ENCODE data around the gene DIS3L2.

DIS3L2 gene

DNA sequence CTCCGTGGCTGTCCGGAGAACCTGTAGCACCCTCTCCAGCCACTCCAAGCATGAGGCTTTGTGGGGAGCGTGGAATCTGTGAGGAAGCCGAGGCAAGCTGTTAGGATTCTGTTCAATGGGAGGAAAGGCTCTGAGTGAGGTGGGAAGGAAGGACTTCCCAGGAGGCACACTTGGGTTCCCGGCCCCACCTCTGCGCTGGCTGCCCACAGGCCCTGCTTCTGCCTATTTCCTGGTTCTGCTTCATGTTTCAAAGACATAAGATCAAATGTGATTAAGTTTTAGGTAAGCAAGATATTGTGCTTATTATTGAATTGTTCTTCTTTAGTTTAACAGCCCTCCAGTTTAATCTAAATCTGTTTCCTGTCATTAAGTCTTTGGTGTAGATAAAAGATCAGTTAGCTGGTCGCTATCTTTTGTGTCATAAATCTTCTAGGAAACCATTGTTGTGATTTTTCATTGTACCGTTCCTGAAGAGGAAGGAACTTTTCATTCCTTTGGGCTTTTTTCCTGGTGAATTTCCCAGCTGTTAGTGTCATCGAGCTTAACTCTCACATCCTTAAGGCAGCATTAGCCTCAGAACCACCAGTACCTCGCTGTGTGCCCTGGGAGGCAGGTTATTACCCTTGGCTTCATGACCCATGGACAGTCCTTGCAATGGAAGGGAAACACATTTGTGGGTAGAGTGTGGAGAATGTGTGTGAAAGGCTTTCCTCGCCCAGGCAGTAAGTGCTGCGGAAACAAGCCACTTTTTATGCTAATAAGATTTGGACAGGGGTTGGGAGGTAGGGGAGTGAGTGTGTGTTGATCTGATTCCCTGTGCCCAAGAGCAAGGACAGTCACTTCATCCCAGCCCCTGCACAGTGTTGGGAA lies 355.2 kb downstream of the DIS3L2 start:
- TF ChIP-seq, protein P1, sequence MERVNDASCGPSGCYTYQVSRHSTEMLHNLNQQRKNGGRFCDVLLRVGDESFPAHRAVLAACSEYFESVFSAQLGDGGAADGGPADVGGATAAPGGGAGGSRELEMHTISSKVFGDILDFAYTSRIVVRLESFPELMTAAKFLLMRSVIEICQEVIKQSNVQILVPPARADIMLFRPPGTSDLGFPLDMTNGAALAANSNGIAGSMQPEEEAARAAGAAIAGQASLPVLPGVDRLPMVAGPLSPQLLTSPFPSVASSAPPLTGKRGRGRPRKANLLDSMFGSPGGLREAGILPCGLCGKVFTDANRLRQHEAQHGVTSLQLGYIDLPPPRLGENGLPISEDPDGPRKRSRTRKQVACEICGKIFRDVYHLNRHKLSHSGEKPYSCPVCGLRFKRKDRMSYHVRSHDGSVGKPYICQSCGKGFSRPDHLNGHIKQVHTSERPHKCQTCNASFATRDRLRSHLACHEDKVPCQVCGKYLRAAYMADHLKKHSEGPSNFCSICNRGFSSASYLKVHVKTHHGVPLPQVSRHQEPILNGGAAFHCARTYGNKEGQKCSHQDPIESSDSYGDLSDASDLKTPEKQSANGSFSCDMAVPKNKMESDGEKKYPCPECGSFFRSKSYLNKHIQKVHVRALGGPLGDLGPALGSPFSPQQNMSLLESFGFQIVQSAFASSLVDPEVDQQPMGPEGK (CRISPR knock-in tag; IDR thresholded peaks at IDR 0.05; ENCODE audit: borderline replicate concordance) = no peak
- TF ChIP-seq TCF4 (CRISPR knock-in tag; IDR thresholded peaks at IDR 0.05; ENCODE audit: borderline replicate concordance) = peak; percentile 43; the same call in 1 of the 2 replicates
- ATAC-seq = no peak

DNA sequence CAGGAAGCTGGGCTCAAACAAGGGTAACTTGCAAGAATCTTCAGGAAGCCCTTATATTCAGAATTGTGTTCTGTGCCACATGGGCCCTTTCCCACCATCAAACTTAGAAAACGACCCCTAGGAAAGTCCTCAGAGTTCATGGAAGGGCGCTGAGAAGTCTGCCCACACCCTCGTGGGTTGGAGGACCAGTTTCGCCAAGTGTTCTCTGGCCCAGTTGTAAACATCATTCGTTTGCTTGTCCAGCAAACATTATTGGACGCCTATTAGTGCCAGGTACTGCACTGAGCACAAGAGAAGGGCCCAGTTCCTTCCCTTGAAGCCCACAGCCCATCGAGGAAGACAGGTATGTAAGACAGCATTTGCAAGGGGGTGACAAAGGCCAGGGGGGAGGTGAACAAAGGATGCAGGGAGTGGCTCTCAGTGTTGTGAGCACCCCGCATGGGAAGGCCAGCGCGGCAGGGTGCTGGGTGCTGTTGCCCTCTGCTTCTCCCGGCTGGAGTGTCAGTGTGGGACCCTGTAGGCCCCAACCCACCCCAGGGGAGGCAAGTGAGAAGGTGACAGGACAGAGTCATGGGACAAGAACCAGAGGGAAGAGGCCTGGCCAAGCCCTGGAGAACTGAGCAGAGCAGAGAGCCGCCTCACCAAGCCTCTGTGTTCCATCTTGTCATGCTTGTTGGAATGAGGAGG lies 356.8 kb downstream of the DIS3L2 start:
- TF ChIP-seq, protein P2, sequence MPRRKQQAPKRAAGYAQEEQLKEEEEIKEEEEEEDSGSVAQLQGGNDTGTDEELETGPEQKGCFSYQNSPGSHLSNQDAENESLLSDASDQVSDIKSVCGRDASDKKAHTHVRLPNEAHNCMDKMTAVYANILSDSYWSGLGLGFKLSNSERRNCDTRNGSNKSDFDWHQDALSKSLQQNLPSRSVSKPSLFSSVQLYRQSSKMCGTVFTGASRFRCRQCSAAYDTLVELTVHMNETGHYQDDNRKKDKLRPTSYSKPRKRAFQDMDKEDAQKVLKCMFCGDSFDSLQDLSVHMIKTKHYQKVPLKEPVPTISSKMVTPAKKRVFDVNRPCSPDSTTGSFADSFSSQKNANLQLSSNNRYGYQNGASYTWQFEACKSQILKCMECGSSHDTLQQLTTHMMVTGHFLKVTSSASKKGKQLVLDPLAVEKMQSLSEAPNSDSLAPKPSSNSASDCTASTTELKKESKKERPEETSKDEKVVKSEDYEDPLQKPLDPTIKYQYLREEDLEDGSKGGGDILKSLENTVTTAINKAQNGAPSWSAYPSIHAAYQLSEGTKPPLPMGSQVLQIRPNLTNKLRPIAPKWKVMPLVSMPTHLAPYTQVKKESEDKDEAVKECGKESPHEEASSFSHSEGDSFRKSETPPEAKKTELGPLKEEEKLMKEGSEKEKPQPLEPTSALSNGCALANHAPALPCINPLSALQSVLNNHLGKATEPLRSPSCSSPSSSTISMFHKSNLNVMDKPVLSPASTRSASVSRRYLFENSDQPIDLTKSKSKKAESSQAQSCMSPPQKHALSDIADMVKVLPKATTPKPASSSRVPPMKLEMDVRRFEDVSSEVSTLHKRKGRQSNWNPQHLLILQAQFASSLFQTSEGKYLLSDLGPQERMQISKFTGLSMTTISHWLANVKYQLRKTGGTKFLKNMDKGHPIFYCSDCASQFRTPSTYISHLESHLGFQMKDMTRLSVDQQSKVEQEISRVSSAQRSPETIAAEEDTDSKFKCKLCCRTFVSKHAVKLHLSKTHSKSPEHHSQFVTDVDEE (CRISPR knock-in tag; IDR thresholded peaks at IDR 0.05) = no peak
- TF ChIP-seq GLIS3 (CRISPR knock-in tag; IDR thresholded peaks at IDR 0.05) (no peak), ZFP30 (CRISPR knock-in tag; IDR thresholded peaks at IDR 0.05) (no peak), ZC3H10 (CRISPR knock-in tag; IDR thresholded peaks at IDR 0.05) (no peak), ZNF565 (CRISPR knock-in tag; conservative IDR thresholded peaks at IDR 0.05; ENCODE audit: low read depth) (no peak), ZFP3 (CRISPR knock-in tag; IDR thresholded peaks at IDR 0.05) (no peak), OSR1 (CRISPR knock-in tag; IDR thresholded peaks at IDR 0.05) (no peak), ESRRG (CRISPR knock-in tag; IDR thresholded peaks at IDR 0.05) (no peak)
- TF ChIP-seq, protein P3, sequence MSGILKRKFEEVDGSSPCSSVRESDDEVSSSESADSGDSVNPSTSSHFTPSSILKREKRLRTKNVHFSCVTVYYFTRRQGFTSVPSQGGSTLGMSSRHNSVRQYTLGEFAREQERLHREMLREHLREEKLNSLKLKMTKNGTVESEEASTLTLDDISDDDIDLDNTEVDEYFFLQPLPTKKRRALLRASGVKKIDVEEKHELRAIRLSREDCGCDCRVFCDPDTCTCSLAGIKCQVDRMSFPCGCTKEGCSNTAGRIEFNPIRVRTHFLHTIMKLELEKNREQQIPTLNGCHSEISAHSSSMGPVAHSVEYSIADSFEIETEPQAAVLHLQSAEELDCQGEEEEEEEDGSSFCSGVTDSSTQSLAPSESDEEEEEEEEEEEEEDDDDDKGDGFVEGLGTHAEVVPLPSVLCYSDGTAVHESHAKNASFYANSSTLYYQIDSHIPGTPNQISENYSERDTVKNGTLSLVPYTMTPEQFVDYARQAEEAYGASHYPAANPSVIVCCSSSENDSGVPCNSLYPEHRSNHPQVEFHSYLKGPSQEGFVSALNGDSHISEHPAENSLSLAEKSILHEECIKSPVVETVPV (CRISPR knock-in tag; IDR thresholded peaks at IDR 0.05) = no peak
- TF ChIP-seq, protein P4, sequence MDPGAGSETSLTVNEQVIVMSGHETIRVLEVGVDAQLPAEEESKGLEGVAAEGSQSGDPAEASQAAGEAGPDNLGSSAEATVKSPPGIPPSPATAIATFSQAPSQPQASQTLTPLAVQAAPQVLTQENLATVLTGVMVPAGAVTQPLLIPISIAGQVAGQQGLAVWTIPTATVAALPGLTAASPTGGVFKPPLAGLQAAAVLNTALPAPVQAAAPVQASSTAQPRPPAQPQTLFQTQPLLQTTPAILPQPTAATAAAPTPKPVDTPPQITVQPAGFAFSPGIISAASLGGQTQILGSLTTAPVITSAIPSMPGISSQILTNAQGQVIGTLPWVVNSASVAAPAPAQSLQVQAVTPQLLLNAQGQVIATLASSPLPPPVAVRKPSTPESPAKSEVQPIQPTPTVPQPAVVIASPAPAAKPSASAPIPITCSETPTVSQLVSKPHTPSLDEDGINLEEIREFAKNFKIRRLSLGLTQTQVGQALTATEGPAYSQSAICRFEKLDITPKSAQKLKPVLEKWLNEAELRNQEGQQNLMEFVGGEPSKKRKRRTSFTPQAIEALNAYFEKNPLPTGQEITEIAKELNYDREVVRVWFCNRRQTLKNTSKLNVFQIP (CRISPR knock-in tag; IDR thresholded peaks at IDR 0.05; ENCODE audit: borderline replicate concordance, low read depth) = no peak
- TF ChIP-seq, protein P5, sequence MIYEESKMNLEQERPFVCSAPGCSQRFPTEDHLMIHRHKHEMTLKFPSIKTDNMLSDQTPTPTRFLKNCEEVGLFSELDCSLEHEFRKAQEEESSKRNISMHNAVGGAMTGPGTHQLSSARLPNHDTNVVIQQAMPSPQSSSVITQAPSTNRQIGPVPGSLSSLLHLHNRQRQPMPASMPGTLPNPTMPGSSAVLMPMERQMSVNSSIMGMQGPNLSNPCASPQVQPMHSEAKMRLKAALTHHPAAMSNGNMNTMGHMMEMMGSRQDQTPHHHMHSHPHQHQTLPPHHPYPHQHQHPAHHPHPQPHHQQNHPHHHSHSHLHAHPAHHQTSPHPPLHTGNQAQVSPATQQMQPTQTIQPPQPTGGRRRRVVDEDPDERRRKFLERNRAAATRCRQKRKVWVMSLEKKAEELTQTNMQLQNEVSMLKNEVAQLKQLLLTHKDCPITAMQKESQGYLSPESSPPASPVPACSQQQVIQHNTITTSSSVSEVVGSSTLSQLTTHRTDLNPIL (CRISPR knock-in tag; IDR thresholded peaks at IDR 0.05; ENCODE audit: low read depth) = no peak
- no peak for ATAC-seq

DNA sequence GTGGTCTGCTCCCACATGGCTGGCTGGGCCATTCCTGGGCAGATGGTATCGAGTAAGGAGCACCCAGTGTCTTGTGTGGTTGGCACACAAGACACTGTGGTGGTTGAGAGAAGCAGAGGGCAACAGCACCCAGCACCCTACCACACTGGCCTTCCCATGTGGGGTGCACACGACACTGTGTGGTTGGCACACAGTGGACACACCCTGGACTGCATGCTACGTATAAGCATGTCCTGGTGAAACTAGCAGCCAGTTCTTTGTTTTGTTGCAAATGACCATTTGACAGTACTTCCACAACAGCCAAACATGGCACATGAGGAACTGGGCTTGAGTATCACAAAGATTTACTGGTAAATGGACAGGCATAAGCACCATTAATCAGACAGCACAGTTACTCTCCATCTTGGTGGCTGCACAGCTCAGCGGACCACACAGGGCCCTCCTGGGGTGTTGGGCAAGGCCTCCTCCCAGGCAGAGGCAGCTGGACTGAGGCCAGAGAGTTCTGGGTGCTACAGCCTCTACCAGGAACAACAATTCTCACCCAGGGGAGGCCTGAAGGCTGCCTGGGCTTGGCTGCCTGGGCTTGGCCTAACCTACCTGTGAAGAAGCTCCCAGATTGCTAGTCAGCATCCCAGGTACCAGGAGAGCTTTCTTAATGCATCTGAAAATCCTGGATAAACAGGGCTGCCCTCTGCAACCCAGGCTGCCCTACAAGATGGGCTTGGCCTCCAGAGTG lies 357.7 kb downstream of the DIS3L2 start:
- no peak for ATAC-seq
- TF ChIP-seq ZNF70 (CRISPR knock-in tag; IDR thresholded peaks at IDR 0.05) (no peak), ISL1 (CRISPR knock-in tag; IDR thresholded peaks at IDR 0.05) (no peak), GLIS3 (CRISPR knock-in tag; IDR thresholded peaks at IDR 0.05) (no peak), ZFP30 (CRISPR knock-in tag; IDR thresholded peaks at IDR 0.05) (no peak), TOX (CRISPR knock-in tag; IDR thresholded peaks at IDR 0.05; ENCODE audit: borderline replicate concordance) (no peak), ARNTL (CRISPR knock-in tag; IDR thresholded peaks at IDR 0.05; ENCODE audit: borderline replicate concordance, low read depth) (no peak), ESRRG (CRISPR knock-in tag; IDR thresholded peaks at IDR 0.05) (no peak), ZFP3 (CRISPR knock-in tag; IDR thresholded peaks at IDR 0.05) (no peak), BACH2 (CRISPR knock-in tag; IDR thresholded peaks at IDR 0.05; ENCODE audit: borderline replicate concordance) (no peak), RARB (CRISPR knock-in tag; IDR thresholded peaks at IDR 0.05) (no peak)
- TF ChIP-seq, protein P4 (CRISPR knock-in tag; IDR thresholded peaks at IDR 0.05; ENCODE audit: borderline replicate concordance, low read depth) = no peak
- TF ChIP-seq, protein P2 (CRISPR knock-in tag; IDR thresholded peaks at IDR 0.05) = no peak

Data from SK-N-SH treated with all-trans-retinoic acid at 6 μM for 48 hours (cell line).